ENCODE results near the gene CTSF. TPM values are rescaled to one million over a fixed set of nuclear protein-coding genes. Genes with fewer than 3 reads are reported as not detected.

The CTSF gene
- total and polyA plus RNA-seq, 4 donors: 6.6 to 39.6 (median 7.9) TPM

- no peak overlapping the region for H3K4me3 ChIP-seq
- no peaks in the 10 kb centered on the region for H3K9me3 ChIP-seq (ENCODE audit: control insufficient read depth in 4 of 4, insufficient read depth in 3 of 4, low read length in 3 of 4)
- peaks cover 0 to 15% (median 12%) of the 10 kb centered on the region in 3 donors for H3K27me3 ChIP-seq (ENCODE audit: control insufficient read depth in 3 of 3, insufficient read depth in 3 of 3, low read length in 2 of 3)
- ATAC-seq (ENCODE audit: insufficient read depth, low FRiP score): no peak
- peaks cover 0 to 4% (median 0%) of the 10 kb centered on the region in 5 donors for H3K4me1 ChIP-seq (ENCODE audit: control insufficient read depth in 5 of 5, insufficient read depth in 5 of 5, low read length in 5 of 5)
- no peak overlapping the region for H3K27ac ChIP-seq (ENCODE audit: low read depth in 1 of 2, low read length in 1 of 2)
- no peaks in the 10 kb centered on the region for H3K36me3 ChIP-seq (ENCODE audit: control insufficient read depth in 4 of 4, insufficient read depth in 4 of 4, low read length in 4 of 4)
- H3K9ac ChIP-seq (ENCODE audit: insufficient read depth in 1 of 2, low read length in 2 of 2): no peak overlapping the region
- no peak for DNase-seq
- TF ChIP-seq, protein P1, sequence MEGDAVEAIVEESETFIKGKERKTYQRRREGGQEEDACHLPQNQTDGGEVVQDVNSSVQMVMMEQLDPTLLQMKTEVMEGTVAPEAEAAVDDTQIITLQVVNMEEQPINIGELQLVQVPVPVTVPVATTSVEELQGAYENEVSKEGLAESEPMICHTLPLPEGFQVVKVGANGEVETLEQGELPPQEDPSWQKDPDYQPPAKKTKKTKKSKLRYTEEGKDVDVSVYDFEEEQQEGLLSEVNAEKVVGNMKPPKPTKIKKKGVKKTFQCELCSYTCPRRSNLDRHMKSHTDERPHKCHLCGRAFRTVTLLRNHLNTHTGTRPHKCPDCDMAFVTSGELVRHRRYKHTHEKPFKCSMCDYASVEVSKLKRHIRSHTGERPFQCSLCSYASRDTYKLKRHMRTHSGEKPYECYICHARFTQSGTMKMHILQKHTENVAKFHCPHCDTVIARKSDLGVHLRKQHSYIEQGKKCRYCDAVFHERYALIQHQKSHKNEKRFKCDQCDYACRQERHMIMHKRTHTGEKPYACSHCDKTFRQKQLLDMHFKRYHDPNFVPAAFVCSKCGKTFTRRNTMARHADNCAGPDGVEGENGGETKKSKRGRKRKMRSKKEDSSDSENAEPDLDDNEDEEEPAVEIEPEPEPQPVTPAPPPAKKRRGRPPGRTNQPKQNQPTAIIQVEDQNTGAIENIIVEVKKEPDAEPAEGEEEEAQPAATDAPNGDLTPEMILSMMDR (IDR thresholded peaks at IDR 0.05; ENCODE audit: control extremely low read depth, extremely low read depth): no peak
- WGBS, 2 donors: 93 to 94% methylated on average over 24 of the region's 24 CpGs
Observed at GRCh38 chr11:66557733-66558326, 10.6 kb downstream of the CTSF start.

DNA sequence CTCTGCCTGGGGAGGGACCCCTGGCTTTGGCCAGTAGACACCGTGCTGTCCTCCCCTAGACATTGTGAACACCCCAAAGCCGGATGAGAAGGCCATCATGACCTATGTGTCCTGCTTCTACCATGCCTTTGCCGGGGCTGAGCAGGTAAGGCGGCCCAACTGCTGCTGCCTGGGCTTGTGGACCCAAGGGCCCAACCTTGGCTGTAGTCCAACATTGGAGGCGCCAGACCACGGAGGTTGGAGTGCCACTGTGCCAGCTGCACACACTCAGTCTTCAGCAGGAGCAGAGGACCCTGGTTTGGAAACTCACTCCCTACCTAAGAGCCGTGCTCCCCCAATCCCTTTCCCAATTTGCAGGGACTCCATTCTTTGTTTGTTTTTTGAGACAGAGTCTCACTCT, 12.3 kb downstream of the CTSF start:
- Histone ChIP-seq H3K9ac (ENCODE audit: insufficient read depth in 1 of 2, low read length in 2 of 2) (no peak overlapping the region), H3K4me1 (ENCODE audit: control insufficient read depth in 5 of 5, insufficient read depth in 5 of 5, low read length in 5 of 5) (peaks cover 0 to 4% (median 0%) of the 10 kb centered on the region in 5 donors), H3K9me3 (ENCODE audit: control insufficient read depth in 4 of 4, insufficient read depth in 3 of 4, low read length in 3 of 4) (no peaks in the 10 kb centered on the region), H3K27me3 (ENCODE audit: control insufficient read depth in 3 of 3, insufficient read depth in 3 of 3, low read length in 2 of 3) (peaks cover 0 to 15% (median 12%) of the 10 kb centered on the region in 3 donors), H3K4me3 (no peak overlapping the region), H3K36me3 (ENCODE audit: control insufficient read depth in 4 of 4, insufficient read depth in 4 of 4, low read length in 4 of 4) (no peaks in the 10 kb centered on the region), H3K27ac (ENCODE audit: low read depth in 1 of 2, low read length in 1 of 2) (no peak overlapping the region)
- DNase-seq (no peak), ATAC-seq (ENCODE audit: insufficient read depth, low FRiP score) (no peak)
- TF ChIP-seq, protein P1 (IDR thresholded peaks at IDR 0.05; ENCODE audit: control extremely low read depth, extremely low read depth): no peak
- 81 to 87% methylated on average over 7 of the region's 7 CpGs for WGBS, 2 donors

GRCh38 chr11:66555416-66555815, 13.0 kb downstream of the CTSF start:
- H3K9me3 ChIP-seq (ENCODE audit: control insufficient read depth in 4 of 4, insufficient read depth in 3 of 4, low read length in 3 of 4): no peaks in the 10 kb centered on the region
- no peak for ATAC-seq (ENCODE audit: insufficient read depth, low FRiP score)
- H3K4me3 ChIP-seq: no peak overlapping the region
- peaks cover 0 to 4% (median 0%) of the 10 kb centered on the region in 5 donors for H3K4me1 ChIP-seq (ENCODE audit: control insufficient read depth in 5 of 5, insufficient read depth in 5 of 5, low read length in 5 of 5)
- no peak overlapping the region for H3K9ac ChIP-seq (ENCODE audit: insufficient read depth in 1 of 2, low read length in 2 of 2)
- peaks cover 0 to 15% (median 12%) of the 10 kb centered on the region in 3 donors for H3K27me3 ChIP-seq (ENCODE audit: control insufficient read depth in 3 of 3, insufficient read depth in 3 of 3, low read length in 2 of 3)
- H3K36me3 ChIP-seq (ENCODE audit: control insufficient read depth in 4 of 4, insufficient read depth in 4 of 4, low read length in 4 of 4): no peaks in the 10 kb centered on the region
- no peak overlapping the region for H3K27ac ChIP-seq (ENCODE audit: low read depth in 1 of 2, low read length in 1 of 2)
- 70 to 91% methylated on average over 3 of the region's 3 CpGs for WGBS, 2 donors
- TF ChIP-seq, protein P1 (IDR thresholded peaks at IDR 0.05; ENCODE audit: control extremely low read depth, extremely low read depth): no peak
- no peak for DNase-seq

GRCh38 chr11:66554602-66555001, 13.8 kb downstream of the CTSF start:
- H3K27ac ChIP-seq (ENCODE audit: low read depth in 1 of 2, low read length in 1 of 2): no peak overlapping the region
- H3K4me3 ChIP-seq: no peak overlapping the region

More at GRCh38 chr11:66554602-66555001, 13.8 kb downstream of the CTSF start:
- WGBS, 2 donors: 77 to 81% methylated on average over 5 of the region's 5 CpGs
- H3K27me3 ChIP-seq (ENCODE audit: control insufficient read depth in 3 of 3, insufficient read depth in 3 of 3, low read length in 2 of 3): peaks cover 0 to 15% (median 12%) of the 10 kb centered on the region in 3 donors
- TF ChIP-seq, protein P1 (IDR thresholded peaks at IDR 0.05; ENCODE audit: control extremely low read depth, extremely low read depth): no peak
- no peak overlapping the region for H3K9ac ChIP-seq (ENCODE audit: insufficient read depth in 1 of 2, low read length in 2 of 2)
- no peak for ATAC-seq (ENCODE audit: insufficient read depth, low FRiP score)
- H3K9me3 ChIP-seq (ENCODE audit: control insufficient read depth in 4 of 4, insufficient read depth in 3 of 4, low read length in 3 of 4): no peaks in the 10 kb centered on the region
- no peak for DNase-seq
- H3K4me1 ChIP-seq (ENCODE audit: control insufficient read depth in 5 of 5, insufficient read depth in 5 of 5, low read length in 5 of 5): peaks cover 0 to 4% (median 0%) of the 10 kb centered on the region in 5 donors
- no peaks in the 10 kb centered on the region for H3K36me3 ChIP-seq (ENCODE audit: control insufficient read depth in 4 of 4, insufficient read depth in 4 of 4, low read length in 4 of 4)

All from lung (tissue), 12 donors.